GM12875 (cell line): ENCODE measurements around the gene CHRNA7.

ENCODE experiments used
- H3K4me3 ChIP-seq: one replicate; pipeline ENCODE4 v1.5.1; 2011; ENCODE audit warnings: low read depth, low read length, control low read depth
- TF ChIP-seq, protein P1 (sequence below): IDR thresholded peaks from 2 replicates; pipeline ENCODE4 v1.5.1; 2011; ENCODE audit warnings: low read depth, mild to moderate bottlenecking, control low read depth, inconsistent platforms, low read length, moderate library complexity, borderline replicate concordance; ENCODE audit not compliant: insufficient read depth

CHRNA7 gene

DNA sequence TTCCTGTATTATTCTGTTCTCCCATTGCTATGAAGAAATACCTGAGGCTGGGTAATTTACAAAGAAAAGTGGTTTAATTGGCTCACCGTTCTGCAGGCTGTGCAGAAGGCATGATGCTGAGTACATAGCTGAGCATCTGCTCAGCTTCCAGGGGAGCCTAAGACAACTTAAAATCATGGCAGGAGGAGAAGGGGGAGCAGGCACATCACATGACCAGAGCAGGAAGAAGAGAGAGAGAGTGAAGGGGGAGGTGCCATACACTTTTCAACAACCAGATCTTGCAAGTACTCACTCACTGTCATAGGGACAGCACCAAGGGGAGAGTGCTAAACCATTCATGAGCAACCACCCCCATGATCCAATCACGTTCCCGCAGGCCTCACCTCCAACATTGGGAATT lies 188.4 kb downstream of the CHRNA7 start:
- TF ChIP-seq, protein P1, sequence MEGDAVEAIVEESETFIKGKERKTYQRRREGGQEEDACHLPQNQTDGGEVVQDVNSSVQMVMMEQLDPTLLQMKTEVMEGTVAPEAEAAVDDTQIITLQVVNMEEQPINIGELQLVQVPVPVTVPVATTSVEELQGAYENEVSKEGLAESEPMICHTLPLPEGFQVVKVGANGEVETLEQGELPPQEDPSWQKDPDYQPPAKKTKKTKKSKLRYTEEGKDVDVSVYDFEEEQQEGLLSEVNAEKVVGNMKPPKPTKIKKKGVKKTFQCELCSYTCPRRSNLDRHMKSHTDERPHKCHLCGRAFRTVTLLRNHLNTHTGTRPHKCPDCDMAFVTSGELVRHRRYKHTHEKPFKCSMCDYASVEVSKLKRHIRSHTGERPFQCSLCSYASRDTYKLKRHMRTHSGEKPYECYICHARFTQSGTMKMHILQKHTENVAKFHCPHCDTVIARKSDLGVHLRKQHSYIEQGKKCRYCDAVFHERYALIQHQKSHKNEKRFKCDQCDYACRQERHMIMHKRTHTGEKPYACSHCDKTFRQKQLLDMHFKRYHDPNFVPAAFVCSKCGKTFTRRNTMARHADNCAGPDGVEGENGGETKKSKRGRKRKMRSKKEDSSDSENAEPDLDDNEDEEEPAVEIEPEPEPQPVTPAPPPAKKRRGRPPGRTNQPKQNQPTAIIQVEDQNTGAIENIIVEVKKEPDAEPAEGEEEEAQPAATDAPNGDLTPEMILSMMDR, result no peak
- no peak overlapping the region for H3K4me3 ChIP-seq
